Body of pancreas (tissue), 4 donors: ENCODE results near the gene CYP46A1.
A peak's percentile ranks its signal among the peaks of the same experiment; 100 is the strongest.

ENCODE experiments used
- CTCF ChIP-seq, 7 experiments: fragments of 450-650 bp in 4 of 7; fragments of 200-600 bp in 3 of 7; sonication (generic) in 3 of 7; IDR thresholded peaks; one replicate each; pipeline ENCODE4 v1.5.1; 2016 to 2019; ENCODE audit warnings: antibody characterized with exemption in 7 of 7
- POLR2A ChIP-seq, 3 donors: fragments of 450-650 bp; IDR thresholded peaks; one replicate each; pipeline ENCODE4 v1.6.1; 2016; ENCODE audit warnings: antibody characterized with exemption in 3 of 3, mild to moderate bottlenecking in 2 of 3

- peak in 1 of 7 experiments; percentile 22 for TF ChIP-seq CTCF (IDR thresholded peaks at IDR 0.05)
- TF ChIP-seq POLR2A (IDR thresholded peaks at IDR 0.05): peak in 1 of 3 donors; percentile 32
These were observed at the start of gene CYP46A1 for GRCh38 chr14:99683619-99684409.
